Breast epithelium (tissue), 4 donors: ENCODE measurements around the gene ZNF407. TPM values are rescaled to one million over a fixed set of nuclear protein-coding genes. Genes with fewer than 3 reads are reported as not detected.
"Not testable (repeated sequence)": the region's sequence is repeated elsewhere in the genome, so short reads cannot be mapped to it uniquely, and the experiment has no call there.

Source experiments
- DNase-seq, 2 donors: peaks; one replicate each; pipeline ENCODE4 v3.0.0-alpha.2; 2019; ENCODE audit warnings: low spot score in 2 of 2
- H3K27ac ChIP-seq, 2 donors: fragments of 200-600 bp; sonication (generic) in 1 of 2; one replicate each; pipeline ENCODE4 v1.5.1; 2016 to 2019; ENCODE audit warnings: mild to moderate bottlenecking in 1 of 2
- H3K27me3 ChIP-seq, 2 donors: fragments of 200-600 bp; sonication (generic) in 1 of 2; one replicate each; pipeline versions ENCODE4 v1.5.1 to v1.6.0; 2017 to 2019; ENCODE audit warnings: control low read depth in 1 of 2, mild to moderate bottlenecking in 1 of 2
- H3K36me3 ChIP-seq: fragments of 200-600 bp; one replicate; pipeline ENCODE4 v1.5.1; 2019
- H3K4me1 ChIP-seq, 2 donors: fragments of 200-600 bp; sonication (generic); one replicate each; pipeline ENCODE4 v1.5.1; 2016 to 2019; ENCODE audit warnings: control low read depth in 1 of 2
- H3K4me3 ChIP-seq, 3 donors: fragments of 200-600 bp; sonication (generic); 1 replicate in 2 of 3; 2 replicates in 1 of 3; pipeline ENCODE4 v1.5.1; 2016 to 2019; ENCODE audit warnings: mild to moderate bottlenecking in 3 of 3, moderate library complexity in 2 of 3
- H3K9me3 ChIP-seq, 2 donors: fragments of 200-600 bp; sonication (generic) in 1 of 2; one replicate each; pipeline ENCODE4 v1.5.1; 2016 to 2019; ENCODE audit warnings: control low read depth in 1 of 2
- POLR2A ChIP-seq: fragments of 450-650 bp; IDR thresholded peaks from one replicate; pipeline ENCODE4 v1.6.1; 2016; ENCODE audit warnings: antibody characterized with exemption, mild to moderate bottlenecking, moderate library complexity
- POLR2AphosphoS5 ChIP-seq, 3 donors: sonication (generic); formaldehyde crosslinking; IDR thresholded peaks; one replicate each; pipeline ENCODE4 v1.6.1; 2017; ENCODE audit warnings: antibody characterized with exemption in 3 of 3
- intact Hi-C: fragments of 100-400 bp; cut with DNase I; formaldehyde crosslinking; loops from one replicate; pipeline ENCODE4 v1.15.1; 2023; ENCODE audit warnings: low total_unique reads
- total RNA-seq, 3 donors: library from RNA; depleted of rRNA; stranded (reverse); fragments of >200 nt; gene quantifications; one replicate each; pipeline ENCODE4 v1.1.0, GENCODE V29; 2016
- TF ChIP-seq, protein P1 (sequence below), 3 donors: fragments of 450-650 bp; IDR thresholded peaks; one replicate each; pipeline ENCODE4 v1.5.1; 2016 to 2017; ENCODE audit warnings: antibody characterized with exemption in 3 of 3, mild to moderate bottlenecking in 3 of 3, moderate library complexity in 3 of 3

ZNF407 gene
- total RNA-seq, 3 donors from 2014 or later, result 14.9 to 30.1 (median 22.3) TPM

DNA sequence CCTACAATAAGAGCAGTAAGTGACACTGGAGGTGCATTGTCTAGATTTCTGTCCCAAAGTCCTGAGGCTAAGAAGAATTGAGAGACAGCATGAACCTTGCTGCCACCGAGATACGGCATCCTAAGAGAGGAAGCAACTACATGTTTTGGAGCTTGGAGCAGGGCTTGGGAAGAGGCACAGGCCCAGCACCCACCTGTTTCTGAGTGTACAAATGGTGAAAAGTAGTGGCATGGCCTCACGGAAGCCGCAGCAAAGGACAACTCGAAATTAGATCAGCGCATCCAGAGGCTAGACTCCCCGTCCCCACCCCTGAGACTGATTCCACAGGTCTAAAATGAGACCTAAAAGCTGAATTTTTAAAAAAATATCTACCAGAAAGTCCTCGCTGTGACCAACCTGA is 483.8 kb downstream of the ZNF407 start:
- TF ChIP-seq POLR2A (no peak), POLR2AphosphoS5 (IDR thresholded peaks at IDR 0.05) (no peak)
- TF ChIP-seq, protein P1, sequence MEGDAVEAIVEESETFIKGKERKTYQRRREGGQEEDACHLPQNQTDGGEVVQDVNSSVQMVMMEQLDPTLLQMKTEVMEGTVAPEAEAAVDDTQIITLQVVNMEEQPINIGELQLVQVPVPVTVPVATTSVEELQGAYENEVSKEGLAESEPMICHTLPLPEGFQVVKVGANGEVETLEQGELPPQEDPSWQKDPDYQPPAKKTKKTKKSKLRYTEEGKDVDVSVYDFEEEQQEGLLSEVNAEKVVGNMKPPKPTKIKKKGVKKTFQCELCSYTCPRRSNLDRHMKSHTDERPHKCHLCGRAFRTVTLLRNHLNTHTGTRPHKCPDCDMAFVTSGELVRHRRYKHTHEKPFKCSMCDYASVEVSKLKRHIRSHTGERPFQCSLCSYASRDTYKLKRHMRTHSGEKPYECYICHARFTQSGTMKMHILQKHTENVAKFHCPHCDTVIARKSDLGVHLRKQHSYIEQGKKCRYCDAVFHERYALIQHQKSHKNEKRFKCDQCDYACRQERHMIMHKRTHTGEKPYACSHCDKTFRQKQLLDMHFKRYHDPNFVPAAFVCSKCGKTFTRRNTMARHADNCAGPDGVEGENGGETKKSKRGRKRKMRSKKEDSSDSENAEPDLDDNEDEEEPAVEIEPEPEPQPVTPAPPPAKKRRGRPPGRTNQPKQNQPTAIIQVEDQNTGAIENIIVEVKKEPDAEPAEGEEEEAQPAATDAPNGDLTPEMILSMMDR (IDR thresholded peaks at IDR 0.05), result no peak
- intact Hi-C loops, result no loop called here
- Histone ChIP-seq H3K9me3 (peaks cover 4 to 20% of the 10 kb centered on the region in 2 donors), H3K36me3 (no peaks in the 10 kb centered on the region), H3K27me3 (no peaks in the 10 kb centered on the region), H3K4me1 (no peaks in the 10 kb centered on the region), H3K27ac (no peak overlapping the region), H3K4me3 (no peak overlapping the region)
- no peak for DNase-seq

DNA sequence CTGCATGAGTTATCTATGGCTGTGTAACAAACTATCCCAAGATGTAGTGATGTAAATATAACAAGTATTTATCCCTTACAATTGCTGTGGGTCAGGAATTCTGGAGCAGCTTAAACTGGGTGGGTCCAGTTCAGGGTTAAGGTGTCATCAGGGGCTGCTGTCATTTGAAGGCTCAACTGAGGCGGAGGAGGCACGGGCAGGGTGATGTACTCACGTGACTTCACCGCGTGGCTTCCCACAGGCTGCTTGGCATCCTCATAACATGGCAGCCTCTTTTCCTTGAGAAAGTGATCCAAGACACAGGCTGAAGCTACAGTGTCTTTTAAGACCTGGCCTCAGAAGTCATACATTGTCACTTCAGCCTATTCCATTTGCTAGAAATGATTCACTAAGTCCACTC is 485.5 kb downstream of the ZNF407 start:
- no peak for DNase-seq

DNA sequence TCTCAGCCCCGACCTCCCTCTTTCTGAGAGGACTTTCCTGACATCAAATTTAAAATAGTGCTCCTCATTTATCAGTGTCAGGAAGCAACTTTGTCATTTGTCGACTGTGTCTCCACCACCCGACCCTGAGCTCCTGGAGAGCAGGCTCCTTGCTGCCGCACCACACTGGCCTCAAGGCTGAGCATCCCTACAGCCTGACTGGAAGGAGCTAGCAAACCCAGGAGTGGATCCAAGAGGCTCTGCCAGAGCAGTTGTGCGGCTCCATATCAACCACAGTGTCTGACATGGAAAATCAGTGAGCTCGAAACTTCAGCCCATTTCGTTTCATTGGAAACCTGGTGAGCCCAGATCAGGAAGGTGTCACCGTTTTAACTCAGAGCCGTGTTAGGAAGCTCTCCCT is 486.1 kb downstream of the ZNF407 start:
- intact Hi-C loops, result no loop called here
- TF ChIP-seq POLR2A, result no peak
- Histone ChIP-seq H3K4me3 (no peak overlapping the region), H3K9me3 (peaks cover 0 to 4% of the 10 kb centered on the region in 2 donors), H3K4me1 (no peaks in the 10 kb centered on the region), H3K27me3 (no peaks in the 10 kb centered on the region), H3K36me3 (no peaks in the 10 kb centered on the region), H3K27ac (no peak overlapping the region)
- DNase-seq, result no peak

More for the DNA sequence above, 485.5 kb downstream of the ZNF407 start:
- H3K4me3 ChIP-seq, result no peak overlapping the region
- no peaks in the 10 kb centered on the region for H3K36me3 ChIP-seq
- H3K27me3 ChIP-seq, result no peaks in the 10 kb centered on the region
- TF ChIP-seq POLR2AphosphoS5 (IDR thresholded peaks at IDR 0.05), result no peak
- TF ChIP-seq POLR2A, result no peak
- TF ChIP-seq, protein P1 (IDR thresholded peaks at IDR 0.05), result no peak
- H3K4me1 ChIP-seq, result no peaks in the 10 kb centered on the region
- no peak overlapping the region for H3K27ac ChIP-seq
- peaks cover 4% of the 10 kb centered on the region in 2 donors for H3K9me3 ChIP-seq
- intact Hi-C loops, result no loop called here

DNA sequence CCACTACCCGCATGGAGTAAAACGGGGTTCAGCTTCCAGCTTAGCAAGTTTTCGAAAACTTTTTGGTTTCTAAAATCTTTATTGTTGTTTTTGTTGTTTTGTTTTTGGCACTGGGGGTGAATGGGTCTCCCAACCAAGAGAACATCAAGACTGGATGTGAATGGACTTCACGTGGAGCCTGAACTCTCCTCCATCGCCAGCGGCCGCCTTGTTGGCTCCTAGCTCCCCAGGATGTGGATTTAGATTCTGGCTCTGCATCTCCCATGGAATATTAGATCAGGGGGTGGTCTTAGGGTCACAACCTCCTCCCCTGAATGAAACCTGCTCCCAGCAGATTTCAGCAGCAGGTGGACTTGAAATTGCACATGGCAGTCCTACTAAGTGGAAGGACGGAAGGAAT is 488.0 kb downstream of the ZNF407 start:
- H3K27ac ChIP-seq, DNase-seq, H3K4me3 ChIP-seq, H3K27me3 ChIP-seq, H3K36me3 ChIP-seq, H3K9me3 ChIP-seq, intact Hi-C loops, H3K4me1 ChIP-seq: not testable (repeated sequence)

DNA sequence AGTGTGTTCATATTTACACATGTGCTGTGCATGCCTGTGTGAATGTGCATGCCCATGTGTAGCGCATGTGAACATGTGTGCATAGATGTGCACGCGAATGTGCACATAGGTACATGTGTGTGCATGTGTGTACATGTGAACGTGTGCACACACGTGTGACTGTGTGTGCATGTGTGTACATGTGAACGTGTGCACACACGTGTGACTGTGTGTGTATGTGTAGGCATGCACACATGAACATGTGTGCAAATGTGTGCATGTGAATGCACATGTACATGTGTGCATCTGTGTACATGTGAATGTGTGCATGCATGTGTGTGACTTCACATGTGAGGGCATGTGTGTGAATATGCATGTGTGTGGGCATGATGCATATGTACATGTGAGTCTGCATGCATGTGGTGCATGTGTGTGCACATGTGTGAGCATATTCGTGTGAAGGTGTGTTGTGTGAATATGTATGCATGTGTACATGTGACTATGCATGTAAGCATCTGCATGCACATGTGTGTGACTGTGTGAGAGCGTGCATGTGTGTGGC is 488.9 kb downstream of the ZNF407 start:
- Histone ChIP-seq H3K27ac (no peak overlapping the region), H3K36me3 (no peaks in the 10 kb centered on the region)
- no peak for DNase-seq

More for the DNA sequence above, 488.9 kb downstream of the ZNF407 start:
- Histone ChIP-seq H3K9me3 (no peaks in the 10 kb centered on the region), H3K4me3 (no peak overlapping the region), H3K4me1 (no peaks in the 10 kb centered on the region), H3K27me3 (no peaks in the 10 kb centered on the region)
- intact Hi-C loops, result no loop called here
- TF ChIP-seq POLR2A (no peak), POLR2AphosphoS5 (IDR thresholded peaks at IDR 0.05) (no peak)
- TF ChIP-seq, protein P1 (IDR thresholded peaks at IDR 0.05), result no peak
